Thoracic aorta (tissue), 2 donors: ENCODE results near the gene SLC35E1. TPM values are rescaled to one million over a fixed set of nuclear protein-coding genes. Genes with fewer than 3 reads are reported as not detected.

Experiments used
- ATAC-seq: fragments of 150-250 bp; one replicate; pipeline ENCODE4 v1.8.0; 2017; ENCODE audit warnings: low read depth; ENCODE audit not compliant: insufficient number of reproducible peaks, low FRiP score
- DNase-seq: peaks from one replicate; pipeline ENCODE4 v3.0.0-alpha.2; 2020; ENCODE audit warnings: low spot score
- H3K27ac ChIP-seq, 2 donors: fragments of 200-600 bp; sonication (generic); 1 replicate in 1 of 2; 2 replicates in 1 of 2; pipeline ENCODE4 v1.5.1; 2016; ENCODE audit warnings: mild to moderate bottlenecking in 2 of 2, moderate library complexity in 2 of 2
- H3K27me3 ChIP-seq: fragments of 200-600 bp; sonication (generic); replicated peaks from 2 replicates; pipeline ENCODE4 v1.6.0; 2016; ENCODE audit warnings: mild to moderate bottlenecking; ENCODE audit not compliant: insufficient read depth
- H3K36me3 ChIP-seq: fragments of 200-600 bp; sonication (generic); one replicate; pipeline ENCODE4 v1.5.1; 2016
- H3K4me1 ChIP-seq, 2 donors: fragments of 200-600 bp; sonication (generic); 1 replicate in 1 of 2; 2 replicates in 1 of 2; pipeline versions ENCODE4 v1.5.1 to v1.6.0; 2016; ENCODE audit warnings: low read depth in 2 of 2, mild to moderate bottlenecking in 1 of 2; ENCODE audit not compliant: control insufficient read depth in 1 of 2
- H3K4me3 ChIP-seq: fragments of 200-600 bp; sonication (generic); 2 replicates; pipeline ENCODE4 v1.5.1; 2016; ENCODE audit warnings: mild to moderate bottlenecking
- H3K9me3 ChIP-seq: fragments of 200-600 bp; sonication (generic); 2 replicates; pipeline ENCODE4 v1.5.1; 2016
- CTCF ChIP-seq: fragments of 200-600 bp; sonication (generic); IDR thresholded peaks from one replicate; pipeline ENCODE4 v1.5.1; 2019; ENCODE audit warnings: antibody characterized with exemption
- total RNA-seq, 2 donors: library from RNA; depleted of rRNA; stranded (reverse); fragments of >200 nt; gene quantifications; one replicate each; pipeline versions ENCODE4 v1.1.0 to v1.2.3, GENCODE V29; 2016

SLC35E1 gene
- total RNA-seq, 2 donors from 2014 or later = 66.9 to 85.3 TPM

GRCh38 chr19:16532440-16533234, 39.6 kb downstream of the SLC35E1 start:
- H3K4me3 ChIP-seq = no peak overlapping the region
- no peak for DNase-seq
- no peak overlapping the region for H3K27ac ChIP-seq
- H3K9me3 ChIP-seq = no peaks in the 10 kb centered on the region
- no peak for TF ChIP-seq CTCF
- no peaks in the 10 kb centered on the region for H3K27me3 ChIP-seq
- H3K4me1 ChIP-seq = no peaks in the 10 kb centered on the region
- H3K36me3 ChIP-seq = peaks cover 95% of the 10 kb centered on the region
- no peak for ATAC-seq

DNA sequence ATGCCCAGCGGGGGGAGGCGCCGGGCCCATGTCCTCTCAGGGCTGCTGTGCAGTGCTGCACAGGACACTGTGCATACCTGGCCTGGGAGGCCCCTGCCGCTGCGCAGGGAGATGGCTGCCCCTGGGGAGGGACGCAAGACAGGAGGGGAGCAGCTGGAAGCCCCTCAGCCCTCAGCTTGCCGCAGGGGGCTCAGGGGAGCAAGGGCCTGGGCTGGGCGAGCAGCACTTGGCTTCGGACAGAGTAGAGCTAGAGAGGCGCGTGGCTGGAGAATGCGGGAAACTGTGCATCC, 40.9 kb downstream of the SLC35E1 start:
- DNase-seq = no peak
- Histone ChIP-seq H3K4me1 (no peaks in the 10 kb centered on the region), H3K36me3 (peaks cover 97% of the 10 kb centered on the region), H3K9me3 (no peaks in the 10 kb centered on the region), H3K27me3 (no peaks in the 10 kb centered on the region), H3K27ac (no peak overlapping the region), H3K4me3 (no peak overlapping the region)
- TF ChIP-seq CTCF = no peak
- ATAC-seq = no peak

- ATAC-seq = no peak
- Histone ChIP-seq H3K36me3 (peaks cover 97% of the 10 kb centered on the region), H3K4me3 (no peak overlapping the region), H3K4me1 (no peaks in the 10 kb centered on the region), H3K9me3 (no peaks in the 10 kb centered on the region), H3K27me3 (no peaks in the 10 kb centered on the region), H3K27ac (no peak overlapping the region)
- no peak for TF ChIP-seq CTCF
- DNase-seq = no peak
These were observed 41.5 kb downstream of the SLC35E1 start for GRCh38 chr19:16530540-16531379.

GRCh38 chr19:16529466-16530144, 42.6 kb downstream of the SLC35E1 start:
- Histone ChIP-seq H3K4me3 (no peak overlapping the region), H3K27ac (no peak overlapping the region), H3K4me1 (no peaks in the 10 kb centered on the region), H3K36me3 (peaks cover 96% of the 10 kb centered on the region), H3K27me3 (no peaks in the 10 kb centered on the region), H3K9me3 (no peaks in the 10 kb centered on the region)
- DNase-seq = no peak
- no peak for ATAC-seq
- no peak for TF ChIP-seq CTCF

GRCh38 chr19:16527971-16528521, 44.2 kb downstream of the SLC35E1 start:
- ATAC-seq (no peak), DNase-seq (no peak)
- TF ChIP-seq CTCF = no peak
- Histone ChIP-seq H3K36me3 (peaks cover 94% of the 10 kb centered on the region), H3K4me1 (no peaks in the 10 kb centered on the region), H3K27me3 (no peaks in the 10 kb centered on the region), H3K27ac (no peak overlapping the region), H3K9me3 (no peaks in the 10 kb centered on the region), H3K4me3 (no peak overlapping the region)
